H7 (cell line): ENCODE results near the gene TPO. TPM values are rescaled to one million over a fixed set of nuclear protein-coding genes. Genes with fewer than 3 reads are reported as not detected.
"Not testable (repeated sequence)": the region's sequence is repeated elsewhere in the genome, so short reads cannot be mapped to it uniquely, and the experiment has no call there.

Experiments
- DNase-seq: peaks from one replicate; pipeline ENCODE4 v3.0.0; 2012
- H3K27me3 ChIP-seq: 2 replicates; pipeline ENCODE4 v1.6.0; 2011; ENCODE audit warnings: mild to moderate bottlenecking, low read length; ENCODE audit not compliant: control insufficient read depth, insufficient read depth
- H3K36me3 ChIP-seq: replicated peaks from 2 replicates; pipeline ENCODE4 v1.5.1; 2011; ENCODE audit warnings: low read length; ENCODE audit not compliant: control insufficient read depth, insufficient read depth
- H3K4me3 ChIP-seq: 2 replicates; pipeline ENCODE4 v1.5.1; 2011; ENCODE audit warnings: low read depth, mild to moderate bottlenecking, control low read depth, low read length, moderate library complexity; ENCODE audit not compliant: insufficient read depth
- total RNA-seq: library from RNA; depleted of rRNA; stranded (reverse); fragments of >200 nt; shearing (Covaris generic); gene quantifications from 2 replicates; pipeline ENCODE4 v1.2.3, GENCODE V29; 2014

The TPO gene
- total RNA-seq, 1 experiment from 2014 or later = not detected

DNA sequence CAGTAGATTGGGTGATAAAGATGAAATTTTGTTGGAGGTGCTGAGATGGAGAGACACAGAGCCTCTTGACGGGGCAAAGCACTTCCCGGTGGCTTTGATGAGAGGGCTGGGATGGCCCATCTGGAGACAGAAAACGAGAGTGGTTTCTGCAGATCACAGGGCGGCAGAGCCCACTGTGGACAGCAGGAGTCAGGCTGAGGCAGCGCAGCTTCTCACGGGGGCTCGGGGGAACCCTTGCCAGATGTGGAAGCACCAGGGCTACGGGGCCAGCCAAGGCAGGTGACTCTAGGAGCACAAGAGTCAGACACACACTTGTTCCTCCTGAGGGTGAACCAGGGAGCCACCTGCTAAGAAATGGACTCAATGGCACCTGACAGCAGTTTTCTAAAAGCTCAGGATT lies 78.5 kb downstream of the TPO start:
- Histone ChIP-seq H3K36me3 (no peaks in the 10 kb centered on the region), H3K27me3 (no peaks in the 10 kb centered on the region)
- peak; percentile 66 for DNase-seq

DNA sequence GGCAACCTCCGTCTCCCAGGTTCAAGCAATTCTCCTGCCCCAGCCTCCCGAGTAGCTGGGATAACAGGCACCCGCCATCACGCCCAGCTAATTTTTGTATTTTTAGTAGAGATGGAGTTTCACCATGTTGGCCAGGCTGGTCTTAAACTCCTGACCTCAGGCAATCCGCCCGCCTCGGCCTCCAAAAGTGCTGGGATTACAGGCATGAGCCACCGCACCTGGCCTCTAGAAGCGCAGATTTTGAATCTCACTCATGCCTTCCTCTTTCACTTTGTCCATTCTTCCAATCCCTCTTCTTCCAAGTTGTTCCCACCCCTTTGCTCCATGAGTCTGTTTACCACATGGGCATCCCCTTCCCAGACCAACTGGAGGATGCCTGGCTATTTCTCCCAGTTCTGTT lies 79.0 kb downstream of the TPO start:
- DNase-seq, H3K4me3 ChIP-seq, H3K27me3 ChIP-seq: not testable (repeated sequence)

More for the DNA sequence above, 78.5 kb downstream of the TPO start:
- no peak overlapping the region for H3K4me3 ChIP-seq

DNA sequence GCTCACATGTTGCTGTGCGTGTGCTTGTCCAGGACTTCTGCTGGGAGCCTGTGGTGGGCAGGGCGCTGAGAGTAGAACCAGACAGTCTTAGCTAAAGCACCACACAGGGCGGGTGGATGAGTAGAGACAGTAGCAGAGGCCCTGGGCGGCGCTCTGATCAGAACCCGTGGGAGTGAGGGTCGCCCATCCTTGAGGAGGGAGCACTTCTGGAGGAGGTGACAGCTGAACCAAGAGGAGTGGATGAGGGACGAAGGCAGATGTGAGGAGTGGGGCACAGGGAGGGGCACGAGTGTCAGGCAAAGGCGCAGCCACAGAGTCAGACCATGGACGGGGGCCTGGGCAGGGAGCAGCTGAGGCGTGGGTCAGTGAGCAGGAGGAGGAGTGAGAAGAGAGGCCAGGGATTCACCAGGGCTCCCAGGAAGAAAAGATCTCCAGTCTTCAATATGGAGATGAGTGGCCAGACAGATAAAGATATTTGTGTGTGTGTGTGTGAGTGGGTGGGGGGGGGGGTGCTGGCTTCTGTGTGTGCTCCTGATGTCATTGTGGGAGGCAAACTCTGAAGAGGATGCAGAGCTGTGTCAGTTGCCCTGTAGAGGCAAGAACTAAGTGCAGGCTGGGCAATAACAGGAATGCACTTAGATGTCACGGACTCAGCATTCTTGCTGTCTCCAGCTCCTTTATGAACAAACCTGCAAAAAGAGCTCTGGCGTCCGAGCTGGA lies 79.6 kb downstream of the TPO start:
- no peak for DNase-seq
- Histone ChIP-seq H3K27me3 (no peaks in the 10 kb centered on the region), H3K4me3 (no peak overlapping the region), H3K36me3 (no peaks in the 10 kb centered on the region)

More for the DNA sequence above, 79.0 kb downstream of the TPO start:
- not testable (repeated sequence) for H3K36me3 ChIP-seq

DNA sequence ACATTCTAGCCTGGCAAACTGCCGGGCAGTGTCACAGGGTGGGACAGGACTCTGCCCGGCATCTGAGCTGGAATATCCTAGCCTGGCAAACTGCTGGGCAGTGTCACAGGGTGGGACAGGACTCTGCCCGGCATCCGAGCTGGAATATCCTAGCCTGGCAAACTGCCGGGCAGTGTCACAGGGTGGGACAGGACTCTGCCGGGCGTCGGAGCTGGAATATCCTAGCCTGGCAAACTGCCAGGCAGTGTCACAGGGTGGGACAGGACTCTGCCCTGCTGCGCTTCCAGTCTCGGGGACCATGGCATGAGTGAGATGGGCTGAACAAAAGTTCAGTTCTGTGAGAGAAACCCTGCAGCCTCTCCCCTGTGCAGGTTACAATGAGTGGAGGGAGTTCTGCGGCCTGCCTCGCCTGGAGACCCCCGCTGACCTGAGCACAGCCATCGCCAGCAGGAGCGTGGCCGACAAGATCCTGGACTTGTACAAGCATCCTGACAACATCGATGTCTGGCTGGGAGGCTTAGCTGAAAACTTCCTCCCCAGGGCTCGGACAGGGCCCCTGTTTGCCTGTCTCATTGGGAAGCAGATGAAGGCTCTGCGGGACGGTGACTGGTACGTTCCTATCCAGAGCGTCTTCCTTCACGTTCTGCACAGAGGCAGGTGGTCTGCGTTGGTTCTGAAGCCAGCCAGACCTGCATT lies 80.3 kb downstream of the TPO start:
- no peak for DNase-seq
- Histone ChIP-seq H3K4me3 (no peak overlapping the region), H3K27me3 (no peaks in the 10 kb centered on the region), H3K36me3 (no peaks in the 10 kb centered on the region)

DNA sequence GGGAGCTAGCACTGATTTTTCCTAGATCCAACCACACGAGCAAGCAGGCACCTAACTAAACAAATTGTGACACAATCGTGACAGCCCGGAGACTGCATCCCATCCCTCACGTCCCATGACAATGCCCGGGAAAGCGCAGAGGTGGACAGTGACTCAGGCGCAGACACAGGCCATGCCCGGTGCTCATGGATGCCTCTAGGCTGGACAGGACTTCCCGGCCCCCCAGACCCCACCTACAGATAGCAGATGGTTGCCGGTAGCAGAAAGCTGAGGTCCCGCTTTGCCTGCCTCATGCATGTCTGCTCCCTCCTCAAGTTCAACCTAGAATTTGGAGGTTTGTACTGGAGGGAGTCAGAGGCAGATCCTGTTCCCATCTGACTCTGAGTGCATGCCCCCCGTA lies 81.0 kb downstream of the TPO start:
- H3K27me3 ChIP-seq = no peaks in the 10 kb centered on the region
- H3K4me3 ChIP-seq = no peak overlapping the region
- H3K36me3 ChIP-seq = no peaks in the 10 kb centered on the region
- DNase-seq = no peak

DNA sequence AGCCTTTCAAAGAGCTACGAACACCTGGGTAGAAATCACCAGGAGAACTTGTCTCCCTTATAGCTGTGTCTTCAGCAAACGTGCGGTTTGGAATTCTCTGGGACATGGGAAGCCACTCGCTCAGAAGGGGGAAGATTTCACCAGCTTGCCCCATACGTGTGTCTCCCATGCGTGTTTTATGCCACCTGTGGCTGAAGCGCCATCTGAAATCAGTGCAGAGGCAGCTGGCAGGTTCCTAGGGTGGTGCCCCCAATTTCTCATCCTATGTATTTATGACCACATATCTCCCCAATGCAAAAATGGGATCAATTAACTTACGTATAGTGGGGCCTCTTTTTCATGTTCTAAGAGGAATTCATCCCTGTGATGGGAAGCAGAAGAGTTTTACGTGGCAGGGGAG lies 81.6 kb downstream of the TPO start:
- no peak for DNase-seq
- H3K36me3 ChIP-seq = no peaks in the 10 kb centered on the region
- no peak overlapping the region for H3K4me3 ChIP-seq
- no peaks in the 10 kb centered on the region for H3K27me3 ChIP-seq

DNA sequence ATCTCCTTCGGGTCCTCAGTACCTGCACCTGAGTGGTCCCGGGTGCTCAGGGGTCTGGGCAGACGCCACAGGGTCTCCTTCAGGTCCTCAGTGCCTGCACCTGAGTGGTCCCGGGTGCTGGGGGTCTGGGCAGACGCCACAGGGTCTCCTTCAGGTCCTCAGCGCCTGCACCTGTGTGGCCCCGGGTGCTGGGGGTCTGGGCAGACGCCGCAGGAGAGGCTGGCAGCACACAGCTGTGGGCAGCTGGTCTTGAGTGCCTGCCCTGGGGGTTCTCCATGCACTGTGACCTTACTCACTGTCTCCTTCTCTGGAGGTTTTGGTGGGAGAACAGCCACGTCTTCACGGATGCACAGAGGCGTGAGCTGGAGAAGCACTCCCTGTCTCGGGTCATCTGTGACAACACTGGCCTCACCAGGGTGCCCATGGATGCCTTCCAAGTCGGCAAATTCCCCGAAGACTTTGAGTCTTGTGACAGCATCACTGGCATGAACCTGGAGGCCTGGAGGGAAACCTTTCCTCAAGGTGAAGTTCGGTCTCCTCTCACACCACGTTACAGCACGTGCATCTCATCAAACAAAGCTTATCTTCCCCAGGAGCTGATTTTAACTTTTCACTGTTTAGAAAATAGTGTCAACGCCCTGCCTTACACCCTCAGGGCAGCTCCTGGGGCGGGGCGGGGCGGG lies 82.6 kb downstream of the TPO start:
- Histone ChIP-seq H3K27me3 (no peaks in the 10 kb centered on the region), H3K4me3 (no peak overlapping the region), H3K36me3 (no peaks in the 10 kb centered on the region)
- no peak for DNase-seq

DNA sequence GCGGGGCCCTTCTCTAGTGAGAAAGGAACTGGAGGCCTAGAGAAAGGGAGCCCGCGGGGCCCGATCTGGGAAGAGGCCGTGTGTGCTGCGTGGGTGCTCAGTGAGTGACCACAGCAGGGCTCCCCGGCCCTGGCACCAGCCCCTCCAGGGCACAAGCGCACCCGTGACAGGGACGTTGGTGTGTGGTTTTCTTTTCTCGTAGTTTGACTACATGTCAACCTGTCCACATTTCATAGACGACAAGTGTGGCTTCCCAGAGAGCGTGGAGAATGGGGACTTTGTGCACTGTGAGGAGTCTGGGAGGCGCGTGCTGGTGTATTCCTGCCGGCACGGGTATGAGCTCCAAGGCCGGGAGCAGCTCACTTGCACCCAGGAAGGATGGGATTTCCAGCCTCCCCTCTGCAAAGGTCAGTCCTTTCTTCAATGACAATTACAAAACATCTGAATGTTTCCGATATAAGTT lies 83.1 kb downstream of the TPO start:
- H3K27me3 ChIP-seq = no peaks in the 10 kb centered on the region
- no peak overlapping the region for H3K4me3 ChIP-seq
- H3K36me3 ChIP-seq = no peaks in the 10 kb centered on the region
- no peak for DNase-seq

DNA sequence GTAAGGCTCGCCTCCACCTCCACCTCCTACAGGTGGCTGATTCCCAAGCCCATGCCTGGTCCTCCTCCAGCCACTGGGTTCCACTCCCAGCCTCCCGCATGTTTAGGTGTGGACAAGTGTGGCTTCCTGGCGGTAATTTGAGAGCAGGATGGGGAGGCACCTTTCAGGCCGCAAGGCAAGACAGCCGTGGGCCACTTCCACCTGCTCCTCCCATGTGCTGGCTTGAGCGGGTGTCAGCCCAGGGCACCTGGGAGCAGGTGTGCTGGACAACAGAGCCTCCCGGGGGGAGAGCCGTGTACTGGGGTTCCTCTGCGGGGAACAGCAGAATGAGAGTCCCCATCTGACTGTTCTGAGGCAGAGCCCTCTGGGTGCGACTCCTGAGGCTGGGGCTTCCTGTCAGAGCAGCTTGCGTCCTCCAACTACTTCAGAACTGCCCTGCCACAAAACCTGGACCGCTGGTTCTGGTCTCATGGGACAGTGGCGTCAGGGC lies 83.9 kb downstream of the TPO start:
- no peaks in the 10 kb centered on the region for H3K27me3 ChIP-seq
- no peak overlapping the region for H3K4me3 ChIP-seq
- DNase-seq = no peak
- no peaks in the 10 kb centered on the region for H3K36me3 ChIP-seq

DNA sequence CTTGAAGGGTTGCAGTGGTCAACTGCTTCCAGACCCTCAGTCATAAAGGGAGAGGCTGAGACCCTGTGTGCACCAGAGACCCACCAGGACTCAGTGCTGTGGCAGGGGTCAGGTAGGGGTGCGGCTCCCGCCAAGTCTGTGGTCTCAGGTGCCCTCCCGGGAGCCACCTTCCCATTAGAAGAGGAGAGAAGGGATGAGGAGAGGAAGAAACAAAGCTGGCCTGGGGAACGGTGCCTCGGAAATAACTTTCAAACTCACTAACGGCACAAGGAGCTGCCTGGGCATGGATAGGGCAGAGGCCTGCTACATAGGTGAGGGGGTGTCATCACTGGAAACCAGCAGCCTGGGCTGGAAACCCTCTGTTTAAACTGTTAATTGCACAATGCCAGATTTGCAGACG lies 84.9 kb downstream of the TPO start:
- Histone ChIP-seq H3K36me3 (no peaks in the 10 kb centered on the region), H3K4me3 (no peak overlapping the region), H3K27me3 (no peaks in the 10 kb centered on the region)
- no peak for DNase-seq

DNA sequence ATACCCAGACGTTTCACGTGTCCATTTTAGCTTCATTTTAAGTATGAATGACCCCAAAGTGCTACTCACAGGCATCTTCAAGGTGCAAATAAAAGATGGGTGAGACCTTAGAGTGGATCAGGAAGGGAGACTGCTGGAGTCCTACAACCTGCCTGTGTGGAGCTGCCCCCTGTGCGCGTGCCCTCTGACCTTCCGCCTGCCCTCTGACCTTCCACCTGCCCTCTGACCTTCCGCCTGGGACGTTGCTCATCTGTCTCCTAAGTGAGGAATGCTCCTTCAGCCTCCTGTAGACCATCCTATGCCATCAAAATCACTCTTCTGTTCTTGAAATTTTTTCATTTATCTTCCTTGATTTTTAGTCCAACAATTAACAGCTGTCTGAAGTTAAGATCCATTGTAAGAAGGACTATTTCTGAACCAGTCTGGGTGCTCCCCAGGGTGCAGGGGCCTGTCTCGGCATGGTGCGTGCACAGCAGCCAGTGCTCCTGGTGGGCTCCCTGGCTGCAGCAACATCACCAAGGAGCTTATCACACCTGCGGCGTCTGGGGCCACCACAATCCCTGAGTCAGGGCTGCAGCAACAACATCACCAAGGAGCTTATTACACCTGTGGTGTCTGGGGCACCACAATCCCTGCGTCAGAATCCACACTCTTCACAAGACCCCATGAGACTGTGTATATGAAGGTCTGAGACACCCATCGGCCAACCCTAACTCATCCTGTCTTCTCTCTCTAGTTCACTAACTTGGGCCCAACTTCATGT lies 86.0 kb downstream of the TPO start:
- Histone ChIP-seq H3K4me3 (no peak overlapping the region), H3K27me3 (no peaks in the 10 kb centered on the region), H3K36me3 (no peaks in the 10 kb centered on the region)
- DNase-seq = no peak

DNA sequence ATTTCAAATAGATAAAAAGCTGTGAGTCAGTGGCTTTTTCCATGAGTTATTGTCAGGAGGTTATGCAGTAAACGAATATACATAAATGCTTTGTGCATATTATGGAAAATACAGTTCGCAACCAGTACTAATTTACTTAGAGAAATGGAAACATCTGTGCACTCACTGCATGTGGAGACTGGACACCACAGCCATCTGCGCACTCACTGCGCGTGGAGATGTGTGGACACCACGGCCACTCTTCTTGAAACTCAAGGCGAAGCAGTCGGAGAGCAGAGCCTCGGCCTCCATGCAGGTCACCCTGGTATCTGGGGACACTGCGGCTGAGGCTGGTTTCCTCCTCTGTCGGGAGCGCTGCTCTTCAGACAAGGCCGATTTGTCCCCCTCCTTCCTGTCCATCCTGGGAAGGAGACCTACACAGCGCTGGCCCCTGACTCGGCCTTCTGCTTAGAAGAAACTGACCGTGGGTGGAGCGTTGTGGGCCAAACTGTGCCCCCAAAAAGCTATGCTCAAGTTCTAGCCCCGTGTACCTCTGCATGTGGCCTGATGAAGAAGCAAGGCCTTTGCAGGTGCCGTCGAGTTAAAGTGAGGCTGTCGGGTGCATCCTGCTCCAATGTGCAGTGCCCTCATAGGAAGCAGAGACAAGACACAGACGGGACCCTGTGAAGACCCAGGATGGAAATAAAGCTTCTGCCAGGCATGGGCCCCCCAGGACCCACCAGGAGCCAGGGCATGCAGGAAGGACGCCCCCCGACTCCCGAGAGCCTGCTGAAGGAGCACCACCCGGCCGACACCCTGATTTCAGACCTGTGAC lies 88.0 kb downstream of the TPO start:
- Histone ChIP-seq H3K4me3 (no peak overlapping the region), H3K36me3 (no peaks in the 10 kb centered on the region), H3K27me3 (no peaks in the 10 kb centered on the region)
- no peak for DNase-seq

DNA sequence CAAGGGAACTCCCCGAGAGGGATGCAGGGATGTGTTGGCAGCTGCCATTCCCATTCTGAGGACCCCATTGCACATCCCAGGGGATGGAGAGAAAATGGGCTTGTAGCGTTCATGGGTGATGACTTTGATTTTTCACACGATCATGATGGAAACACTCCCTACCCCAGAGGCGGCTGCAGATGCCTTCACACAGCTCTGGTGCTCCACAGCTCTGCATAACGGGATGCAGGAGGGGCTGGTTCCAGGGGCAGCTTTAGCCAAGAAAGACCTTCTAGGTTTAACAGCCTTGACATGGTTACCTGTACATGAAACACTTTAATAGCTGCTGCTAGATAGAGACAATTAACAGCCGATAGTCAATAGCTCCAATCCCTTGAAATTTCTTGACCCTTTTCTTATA lies 88.7 kb downstream of the TPO start:
- no peak for DNase-seq

DNA sequence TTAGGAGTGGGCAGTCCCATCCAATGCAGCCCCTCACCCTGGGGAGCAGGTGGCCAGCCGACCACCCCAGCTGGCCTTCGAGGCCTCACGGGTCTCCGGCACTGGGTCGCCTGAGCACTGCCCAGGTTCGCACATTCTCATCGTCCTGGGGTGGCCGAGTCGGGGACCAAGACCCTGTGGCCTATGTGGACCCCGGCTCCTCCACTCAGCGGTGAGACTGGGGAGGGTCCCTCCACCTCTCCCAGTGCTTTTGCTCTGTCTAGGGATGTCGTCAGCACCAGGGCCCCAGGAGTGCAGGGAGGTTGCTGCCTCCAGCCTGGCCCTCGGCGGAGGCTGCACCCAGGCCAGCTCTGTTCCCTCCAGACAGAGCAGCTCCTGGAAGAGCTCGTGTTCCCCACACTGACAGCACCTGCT lies 89.6 kb downstream of the TPO start:
- Histone ChIP-seq H3K4me3 (no peak overlapping the region), H3K27me3 (no peaks in the 10 kb centered on the region), H3K36me3 (no peaks in the 10 kb centered on the region)
- peak; percentile 43 for DNase-seq

More for the DNA sequence above, 88.7 kb downstream of the TPO start:
- Histone ChIP-seq H3K27me3 (no peaks in the 10 kb centered on the region), H3K36me3 (no peaks in the 10 kb centered on the region), H3K4me3 (no peak overlapping the region)
